NCI-H748 (cell line): Measurements from ENCODE around the gene CELSR1.

Source experiments
- DNase-seq: peaks from one replicate; lab custom pipeline; 2025; ENCODE audit not compliant: unreplicated experiment; lab: John Stamatoyannopoulos, UW

CELSR1 gene

GRCh38 chr22:46447906-46448305 is 89.5 kb downstream of the CELSR1 start:
- no peak for DNase-seq

GRCh38 chr22:46446799-46447198 is 90.6 kb downstream of the CELSR1 start:
- no peak for DNase-seq

GRCh38 chr22:46445771-46446420 is 91.5 kb downstream of the CELSR1 start:
- no peak for DNase-seq

GRCh38 chr22:46444390-46444854 is 93.0 kb downstream of the CELSR1 start:
- DNase-seq: no peak

- no peak for DNase-seq
Observed at GRCh38 chr22:46443850-46444389, 93.5 kb downstream of the CELSR1 start.

GRCh38 chr22:46442217-46442853 is 95.1 kb downstream of the CELSR1 start:
- DNase-seq: no peak

GRCh38 chr22:46439576-46440465 is 97.6 kb downstream of the CELSR1 start:
- no peak for DNase-seq

- no peak for DNase-seq
Observed at GRCh38 chr22:46439111-46439510, 98.3 kb downstream of the CELSR1 start.

- DNase-seq: no peak
Observed at GRCh38 chr22:46437671-46438440, 99.6 kb downstream of the CELSR1 start.

- DNase-seq: no peak
Observed at GRCh38 chr22:46436595-46437175, 100.7 kb downstream of the CELSR1 start.

- no peak for DNase-seq
Observed at GRCh38 chr22:46433318-46433717, 104.1 kb downstream of the CELSR1 start.

- DNase-seq: no peak
Observed at GRCh38 chr22:46432164-46433068, 105.0 kb downstream of the CELSR1 start.

- DNase-seq: no peak
Observed at GRCh38 chr22:46430961-46431838, 106.2 kb downstream of the CELSR1 start.

GRCh38 chr22:46429325-46429853 is 108.0 kb downstream of the CELSR1 start:
- DNase-seq: no peak

- DNase-seq: no peak
Observed at GRCh38 chr22:46428602-46429324, 108.7 kb downstream of the CELSR1 start.

- DNase-seq: no peak
Observed at GRCh38 chr22:46428171-46428570, 109.2 kb downstream of the CELSR1 start.

GRCh38 chr22:46425016-46425415 is 112.4 kb downstream of the CELSR1 start:
- DNase-seq: no peak
